Measurements from ENCODE around the gene PRPF39. TPM values are rescaled to one million over a fixed set of nuclear protein-coding genes. Genes with fewer than 3 reads are reported as not detected.

Gene PRPF39
- total and polyA plus RNA-seq, 2 of the 13 experiments (the other 11 are each of a cell fraction or from before 2014, with no cell fraction given): 44.2 to 65.0 TPM

GRCh38 chr14:45066667-45067066 lies 17.2 kb upstream of the PRPF39 start:
- no peak overlapping the region for H3K4me3 ChIP-seq (replicated peaks in 1 of 3; ENCODE audit: insufficient read depth in 1 of 3, low read depth in 2 of 3, low read length in 3 of 3)
- CTCF ChIA-PET (ENCODE audit: low intra/inter-chr PET ratio, low total read pairs): no interaction called here

GRCh38 chr14:45068396-45068795 lies 15.5 kb upstream of the PRPF39 start:
- Histone ChIP-seq H3K36me3 (replicated peaks in 1 of 2; ENCODE audit: control insufficient read depth in 1 of 2, insufficient read depth in 2 of 2, low read length in 2 of 2) (peaks cover 0 to 1% of the 10 kb centered on the region in 2 experiments; a peak in 1 of 5 replicates), H3K4me3 (replicated peaks in 1 of 3; ENCODE audit: insufficient read depth in 1 of 3, low read depth in 2 of 3, low read length in 3 of 3) (no peak overlapping the region), H3K27ac (ENCODE audit: extremely low read length, insufficient read depth, low read length) (no peak overlapping the region), H4K20me1 (ENCODE audit: insufficient read depth, low read length) (no peaks in the 10 kb centered on the region), H3K27me3 (ENCODE audit: control insufficient read depth in 1 of 2, insufficient read depth in 2 of 2, low read length in 2 of 2) (no peaks in the 10 kb centered on the region), H2AFZ (ENCODE audit: low read length) (no peak overlapping the region), H3K4me2 (ENCODE audit: low read depth, low read length) (no peak overlapping the region), H3K9me3 (ENCODE audit: low read length) (no peaks in the 10 kb centered on the region), H3K9ac (ENCODE audit: insufficient read depth, low read depth, low read length) (no peak overlapping the region), H3K4me1 (ENCODE audit: insufficient read depth, low read length) (no peaks in the 10 kb centered on the region), H3K79me2 (ENCODE audit: insufficient read depth, low read length) (no peaks in the 10 kb centered on the region)
- intact Hi-C loops (cut with micrococcal nuclease; ENCODE audit: unreplicated experiment) (no loop called here), in situ Hi-C loops (cut with HindIII; ENCODE audit: extremely low pct_ligation_motif_present, low pct_unique_long_range_greater_than_20kb) (no loop called here)
- DNase-seq (ENCODE audit: low spot score) (no peak), FAIRE-seq (no peak), ATAC-seq (no peak)
- TF ChIP-seq KLF6 (CRISPR knock-in tag; IDR thresholded peaks at IDR 0.05): no peak
- no peak for TF ChIP-seq HMGXB3 (CRISPR knock-in tag; IDR thresholded peaks at IDR 0.05; ENCODE audit: borderline replicate concordance)
- TF ChIP-seq TOPORS (CRISPR knock-in tag; IDR thresholded peaks at IDR 0.05): no peak
- no peak for TF ChIP-seq RELA (CRISPR knock-in tag; IDR thresholded peaks at IDR 0.05)
- TF ChIP-seq ZNF24 (IDR thresholded peaks at IDR 0.05): no peak
- POLR2A ChIA-PET: no interaction called here
- WGBS (ENCODE audit: low lambda C conversion rate): 96% methylated on average over 3 of the region's 3 CpGs
- BruUV-seq (replicated peaks): no TSS peak
- CTCF ChIA-PET (ENCODE audit: low intra/inter-chr PET ratio, low total read pairs): no interaction called here

More at GRCh38 chr14:45066667-45067066, 17.2 kb upstream of the PRPF39 start:
- ATAC-seq (no peak), DNase-seq (ENCODE audit: low spot score) (no peak), FAIRE-seq (no peak)
- H3K27ac ChIP-seq (ENCODE audit: extremely low read length, insufficient read depth, low read length): no peak overlapping the region
- H2AFZ ChIP-seq (ENCODE audit: low read length): no peak overlapping the region
- H3K4me2 ChIP-seq (ENCODE audit: low read depth, low read length): no peak overlapping the region
- no peaks in the 10 kb centered on the region for H3K4me1 ChIP-seq (ENCODE audit: insufficient read depth, low read length)
- no peaks in the 10 kb centered on the region for H3K9me3 ChIP-seq (ENCODE audit: low read length)
- POLR2A ChIA-PET: no interaction called here
- TF ChIP-seq SP1 (IDR thresholded peaks at IDR 0.05): no peak
- no peak for TF ChIP-seq SP1 (CRISPR knock-in tag; IDR thresholded peaks at IDR 0.05)
- no peak for TF ChIP-seq DNMT1 (CRISPR knock-in tag; IDR thresholded peaks at IDR 0.05)
- TF ChIP-seq ZNF383 (CRISPR knock-in tag; IDR thresholded peaks at IDR 0.05; ENCODE audit: borderline replicate concordance): no peak
- no peak for TF ChIP-seq KDM2A (CRISPR knock-in tag; IDR thresholded peaks at IDR 0.05; ENCODE audit: borderline replicate concordance, low read depth)
- TF ChIP-seq ATF1 (CRISPR knock-in tag; IDR thresholded peaks at IDR 0.05): no peak
- TF ChIP-seq ZNF121 (CRISPR knock-in tag; IDR thresholded peaks at IDR 0.05): peak; percentile 55; the same call in 1 of the 2 replicates
- no peak for TF ChIP-seq THAP8 (CRISPR knock-in tag; IDR thresholded peaks at IDR 0.05; ENCODE audit: borderline replicate concordance)
- TF ChIP-seq DDIT3 (CRISPR knock-in tag; IDR thresholded peaks at IDR 0.05): no peak
- TF ChIP-seq ZNF234 (CRISPR knock-in tag; conservative IDR thresholded peaks at IDR 0.05): no peak
- WGBS (ENCODE audit: low lambda C conversion rate): 98% methylated on average over 3 of the region's 3 CpGs
- no peak overlapping the region for H3K9ac ChIP-seq (ENCODE audit: insufficient read depth, low read depth, low read length)
- in situ Hi-C loops (cut with HindIII; ENCODE audit: extremely low pct_ligation_motif_present, low pct_unique_long_range_greater_than_20kb) (no loop called here), intact Hi-C loops (cut with micrococcal nuclease; ENCODE audit: unreplicated experiment) (no loop called here)
- no TSS peak for BruUV-seq (replicated peaks)
- H4K20me1 ChIP-seq (ENCODE audit: insufficient read depth, low read length): no peaks in the 10 kb centered on the region
- H3K27me3 ChIP-seq (ENCODE audit: control insufficient read depth in 1 of 2, insufficient read depth in 2 of 2, low read length in 2 of 2): no peaks in the 10 kb centered on the region
- H3K36me3 ChIP-seq (replicated peaks in 1 of 2; ENCODE audit: control insufficient read depth in 1 of 2, insufficient read depth in 2 of 2, low read length in 2 of 2): peaks cover 0 to 1% of the 10 kb centered on the region in 2 experiments; a peak in 1 of 5 replicates
- H3K79me2 ChIP-seq (ENCODE audit: insufficient read depth, low read length): no peaks in the 10 kb centered on the region

Measured in HepG2 (cell line).